Upper lobe of left lung (tissue), 6 donors: ENCODE results near the gene RORB. TPM values are rescaled to one million over a fixed set of nuclear protein-coding genes. Genes with fewer than 3 reads are reported as not detected.

Source experiments
- ATAC-seq, 2 donors: fragments of 200-7000 bp; cut with Tn5 transposase; one replicate each; pipeline ENCODE4 v1.9.1; 2022; ENCODE audit warnings: mild to moderate bottlenecking in 2 of 2, moderate library complexity in 2 of 2; ENCODE audit not compliant: low FRiP score in 2 of 2
- DNase-seq, 2 donors: peaks; one replicate each; pipeline ENCODE4 v3.0.0-alpha.2; 2019 to 2020
- H3K27ac ChIP-seq, 4 donors: fragments of 200-600 bp; sonication (generic); one replicate each; pipeline ENCODE4 v1.5.1; 2016 to 2019
- H3K27me3 ChIP-seq, 4 donors: fragments of 200-600 bp; sonication (generic); one replicate each; pipeline ENCODE4 v1.5.1; 2017 to 2019
- H3K36me3 ChIP-seq, 4 donors: fragments of 200-600 bp; sonication (generic); one replicate each; pipeline ENCODE4 v1.5.1; 2016 to 2019
- H3K4me1 ChIP-seq, 4 donors: fragments of 200-600 bp; sonication (generic); one replicate each; pipeline ENCODE4 v1.5.1; 2018 to 2019
- H3K4me3 ChIP-seq, 4 donors: fragments of 200-600 bp; sonication (generic); one replicate each; pipeline ENCODE4 v1.5.1; 2017 to 2019; ENCODE audit warnings: mild to moderate bottlenecking in 2 of 4, moderate library complexity in 1 of 4
- H3K9me3 ChIP-seq, 4 donors: fragments of 200-600 bp; sonication (generic); one replicate each; pipeline ENCODE4 v1.5.1; 2018 to 2019
- CTCF ChIP-seq, 6 experiments: fragments of 450-650 bp in 4 of 6; fragments of 200-600 bp in 2 of 6; sonication (generic) in 2 of 6; IDR thresholded peaks; one replicate each; pipeline ENCODE4 v1.5.1; 2016 to 2019; ENCODE audit warnings: antibody characterized with exemption in 6 of 6
- EP300 ChIP-seq, 4 donors: sonication (generic); formaldehyde crosslinking; IDR thresholded peaks; one replicate each; pipeline ENCODE4 v1.5.1; 2017; ENCODE audit warnings: antibody characterized with exemption in 4 of 4, control low read depth in 2 of 4
- POLR2A ChIP-seq, 4 donors: fragments of 450-650 bp; IDR thresholded peaks; one replicate each; pipeline ENCODE4 v1.5.1; 2016 to 2017; ENCODE audit warnings: antibody characterized with exemption in 4 of 4, mild to moderate bottlenecking in 2 of 4
- POLR2AphosphoS5 ChIP-seq, 2 donors: sonication (generic); formaldehyde crosslinking; IDR thresholded peaks; one replicate each; pipeline ENCODE4 v1.5.1; 2017; ENCODE audit warnings: antibody characterized with exemption in 2 of 2
- WGBS, 2 donors: methylation state at CpG; one replicate each; pipeline ENCODE4 v1.1.5; 2017 to 2018; 5-methylcytosine and 5-hydroxymethylcytosine counted together
- total RNA-seq, 6 donors: library from RNA; depleted of rRNA in 4 of 6; stranded (reverse); fragments of >200 nt in 4 of 6; gene quantifications; one replicate each; pipeline versions ENCODE4 v1.1.0 to v1.2.1, GENCODE V29; 2016 to 2021
- donor health status: DM: no; HTN: no; CAD: no; lungs with moderate emphysema.
- donor health status: DM: no; HTN: yes; CAD: no; lungs with severe emphysema.

RORB gene
- total RNA-seq, 6 donors from 2014 or later: 0.78 to 4.0 (median 2.2) TPM

GRCh38 chr9:74519419-74519818, 22.3 kb downstream of the RORB start:
- ATAC-seq: no peak
- no peak overlapping the region for H3K27ac ChIP-seq
- no peaks in the 10 kb centered on the region for H3K27me3 ChIP-seq
- no peaks in the 10 kb centered on the region for H3K4me1 ChIP-seq
- WGBS, 2 donors: 92 to 95% methylated on average over 9 of the region's 9 CpGs
- no peaks in the 10 kb centered on the region for H3K9me3 ChIP-seq
- H3K36me3 ChIP-seq: no peaks in the 10 kb centered on the region
- no peak for DNase-seq
- no peak overlapping the region for H3K4me3 ChIP-seq
- TF ChIP-seq EP300 (IDR thresholded peaks at IDR 0.05): no peak
- TF ChIP-seq CTCF (IDR thresholded peaks at IDR 0.05): no peak
- TF ChIP-seq POLR2A (IDR thresholded peaks at IDR 0.05): no peak
- no peak for TF ChIP-seq POLR2AphosphoS5 (IDR thresholded peaks at IDR 0.05)

- H3K36me3 ChIP-seq: no peaks in the 10 kb centered on the region
- WGBS, 2 donors: 76 to 79% methylated on average over 1 of the region's 1 CpG
- DNase-seq (no peak), ATAC-seq (no peak)
- no peak for TF ChIP-seq EP300 (IDR thresholded peaks at IDR 0.05)
- no peak for TF ChIP-seq CTCF (IDR thresholded peaks at IDR 0.05)
- TF ChIP-seq POLR2AphosphoS5 (IDR thresholded peaks at IDR 0.05): no peak
- no peak for TF ChIP-seq POLR2A (IDR thresholded peaks at IDR 0.05)
- H3K27ac ChIP-seq: no peak overlapping the region
- no peaks in the 10 kb centered on the region for H3K27me3 ChIP-seq
- no peaks in the 10 kb centered on the region for H3K9me3 ChIP-seq
- no peak overlapping the region for H3K4me3 ChIP-seq
- H3K4me1 ChIP-seq: no peaks in the 10 kb centered on the region
These were observed 23.9 kb downstream of the RORB start for GRCh38 chr9:74521009-74521408.

GRCh38 chr9:74524289-74524688, 27.2 kb downstream of the RORB start:
- DNase-seq: no peak
- 73 to 74% methylated on average over 1 of the region's 1 CpG for WGBS, 2 donors
- no peak overlapping the region for H3K4me3 ChIP-seq
- no peaks in the 10 kb centered on the region for H3K9me3 ChIP-seq
- no peaks in the 10 kb centered on the region for H3K27me3 ChIP-seq
- no peak overlapping the region for H3K27ac ChIP-seq
- H3K4me1 ChIP-seq: no peaks in the 10 kb centered on the region
- no peaks in the 10 kb centered on the region for H3K36me3 ChIP-seq
- TF ChIP-seq POLR2A (IDR thresholded peaks at IDR 0.05) (no peak), EP300 (IDR thresholded peaks at IDR 0.05) (no peak), POLR2AphosphoS5 (IDR thresholded peaks at IDR 0.05) (no peak), CTCF (IDR thresholded peaks at IDR 0.05) (no peak)
- no peak for ATAC-seq

- TF ChIP-seq CTCF (IDR thresholded peaks at IDR 0.05): no peak
- no peak for TF ChIP-seq POLR2A (IDR thresholded peaks at IDR 0.05)
- no peak for TF ChIP-seq POLR2AphosphoS5 (IDR thresholded peaks at IDR 0.05)
- no peak for TF ChIP-seq EP300 (IDR thresholded peaks at IDR 0.05)
- Histone ChIP-seq H3K27me3 (no peaks in the 10 kb centered on the region), H3K4me3 (no peak overlapping the region), H3K4me1 (no peaks in the 10 kb centered on the region), H3K36me3 (no peaks in the 10 kb centered on the region), H3K27ac (no peak overlapping the region), H3K9me3 (no peaks in the 10 kb centered on the region)
- DNase-seq: no peak
- ATAC-seq: no peak
- WGBS, 2 donors: 56 to 69% methylated on average over 2 of the region's 2 CpGs
These were observed 29.1 kb downstream of the RORB start for GRCh38 chr9:74526215-74526614.

- Histone ChIP-seq H3K9me3 (no peaks in the 10 kb centered on the region), H3K4me1 (no peaks in the 10 kb centered on the region), H3K36me3 (no peaks in the 10 kb centered on the region), H3K27ac (no peak overlapping the region), H3K4me3 (no peak overlapping the region), H3K27me3 (no peaks in the 10 kb centered on the region)
- TF ChIP-seq CTCF (IDR thresholded peaks at IDR 0.05) (no peak), POLR2AphosphoS5 (IDR thresholded peaks at IDR 0.05) (no peak), POLR2A (IDR thresholded peaks at IDR 0.05) (no peak), EP300 (IDR thresholded peaks at IDR 0.05) (no peak)
- ATAC-seq: no peak
- WGBS, 2 donors: 68 to 70% methylated on average over 5 of the region's 5 CpGs
- DNase-seq: no peak
These were observed 30.6 kb downstream of the RORB start for GRCh38 chr9:74527718-74528117.
